ENCODE measurements around the gene EID2. TPM values are rescaled to one million over a fixed set of nuclear protein-coding genes. Genes with fewer than 3 reads are reported as not detected.

Gene EID2
- total and polyA plus RNA-seq, 2 of the 13 experiments (the other 11 are each of a cell fraction or from before 2014, with no cell fraction given): 3.7 to 14.1 TPM

DNA sequence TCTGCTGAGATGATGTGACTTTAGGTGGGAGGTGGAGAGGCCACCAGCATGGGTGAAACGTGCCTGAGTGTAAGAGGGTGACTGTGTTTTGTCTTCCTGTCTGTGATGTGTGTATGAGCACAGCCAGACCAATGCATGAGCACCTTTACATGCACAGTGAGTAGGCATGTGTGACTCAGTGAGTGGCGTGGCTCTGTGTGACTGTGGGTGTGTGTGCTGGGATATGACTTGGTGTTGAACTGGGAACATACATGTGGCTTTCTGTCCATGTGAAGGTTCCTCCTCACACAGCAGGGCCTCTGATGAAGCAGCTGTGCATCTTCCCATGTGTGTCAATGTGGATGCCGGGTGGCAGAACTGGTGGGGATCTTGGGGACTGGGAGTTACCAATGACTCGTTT, 42.5 kb upstream of the EID2 start:
- FAIRE-seq (no peak), DNase-seq (ENCODE audit: low spot score) (no peak), ATAC-seq (no peak)
- no TSS peak for BruUV-seq (replicated peaks)
- no peak overlapping the region for H3K9ac ChIP-seq (ENCODE audit: insufficient read depth, low read depth, low read length)
- in situ Hi-C loops (cut with HindIII; ENCODE audit: extremely low pct_ligation_motif_present, low pct_unique_long_range_greater_than_20kb) (no loop called here), intact Hi-C loops (cut with micrococcal nuclease; ENCODE audit: unreplicated experiment) (no loop called here)
- no peak overlapping the region for H3K4me3 ChIP-seq (replicated peaks in 1 of 3; ENCODE audit: insufficient read depth in 1 of 3, low read depth in 2 of 3, low read length in 3 of 3)
- no peaks in the 10 kb centered on the region for H3K36me3 ChIP-seq (replicated peaks in 1 of 2; ENCODE audit: control insufficient read depth in 1 of 2, insufficient read depth in 2 of 2, low read length in 2 of 2)
- H3K27me3 ChIP-seq (ENCODE audit: control insufficient read depth in 1 of 2, insufficient read depth in 2 of 2, low read length in 2 of 2): peaks cover 1 to 5% of the 10 kb centered on the region in 2 experiments; a peak in 1 of 5 replicates
- no peak overlapping the region for H3K4me2 ChIP-seq (ENCODE audit: low read depth, low read length)
- no peaks in the 10 kb centered on the region for H3K4me1 ChIP-seq (ENCODE audit: insufficient read depth, low read length)
- WGBS (ENCODE audit: low lambda C conversion rate): 0% methylated on average over 2 of the region's 4 CpGs
- ChIA-PET CTCF (ENCODE audit: low intra/inter-chr PET ratio, low total read pairs) (no interaction called here), POLR2A (no interaction called here)
- H2AFZ ChIP-seq (ENCODE audit: low read length): no peak overlapping the region
- no peaks in the 10 kb centered on the region for H3K79me2 ChIP-seq (ENCODE audit: insufficient read depth, low read length)
- no peaks in the 10 kb centered on the region for H3K9me3 ChIP-seq (ENCODE audit: low read length)
- TF ChIP-seq PHF8 (CRISPR knock-in tag; IDR thresholded peaks at IDR 0.05): no peak
- TF ChIP-seq TAF15 (IDR thresholded peaks at IDR 0.05; ENCODE audit: low read depth, low read length, poor library complexity, severe bottlenecking): no peak
- no peak for TF ChIP-seq ZSCAN30 (CRISPR knock-in tag; IDR thresholded peaks at IDR 0.05)
- TF ChIP-seq SIN3A (IDR thresholded peaks at IDR 0.05; ENCODE audit: borderline replicate concordance, low read depth, low read length): no peak
- TF ChIP-seq, protein P1, sequence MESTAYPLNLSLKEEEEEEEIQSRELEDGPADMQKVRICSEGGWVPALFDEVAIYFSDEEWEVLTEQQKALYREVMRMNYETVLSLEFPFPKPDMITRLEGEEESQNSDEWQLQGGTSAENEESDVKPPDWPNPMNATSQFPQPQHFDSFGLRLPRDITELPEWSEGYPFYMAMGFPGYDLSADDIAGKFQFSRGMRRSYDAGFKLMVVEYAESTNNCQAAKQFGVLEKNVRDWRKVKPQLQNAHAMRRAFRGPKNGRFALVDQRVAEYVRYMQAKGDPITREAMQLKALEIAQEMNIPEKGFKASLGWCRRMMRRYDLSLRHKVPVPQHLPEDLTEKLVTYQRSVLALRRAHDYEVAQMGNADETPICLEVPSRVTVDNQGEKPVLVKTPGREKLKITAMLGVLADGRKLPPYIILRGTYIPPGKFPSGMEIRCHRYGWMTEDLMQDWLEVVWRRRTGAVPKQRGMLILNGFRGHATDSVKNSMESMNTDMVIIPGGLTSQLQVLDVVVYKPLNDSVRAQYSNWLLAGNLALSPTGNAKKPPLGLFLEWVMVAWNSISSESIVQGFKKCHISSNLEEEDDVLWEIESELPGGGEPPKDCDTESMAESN (CRISPR knock-in tag; conservative IDR thresholded peaks at IDR 0.05): no peak
- no peak for TF ChIP-seq ZNF546 (CRISPR knock-in tag; conservative IDR thresholded peaks at IDR 0.05)
- no peak for TF ChIP-seq ZNF569 (CRISPR knock-in tag; IDR thresholded peaks at IDR 0.05; ENCODE audit: borderline replicate concordance)
- no peak for TF ChIP-seq ZNF737 (CRISPR knock-in tag; IDR thresholded peaks at IDR 0.05; ENCODE audit: borderline replicate concordance)
- TF ChIP-seq, protein P2, sequence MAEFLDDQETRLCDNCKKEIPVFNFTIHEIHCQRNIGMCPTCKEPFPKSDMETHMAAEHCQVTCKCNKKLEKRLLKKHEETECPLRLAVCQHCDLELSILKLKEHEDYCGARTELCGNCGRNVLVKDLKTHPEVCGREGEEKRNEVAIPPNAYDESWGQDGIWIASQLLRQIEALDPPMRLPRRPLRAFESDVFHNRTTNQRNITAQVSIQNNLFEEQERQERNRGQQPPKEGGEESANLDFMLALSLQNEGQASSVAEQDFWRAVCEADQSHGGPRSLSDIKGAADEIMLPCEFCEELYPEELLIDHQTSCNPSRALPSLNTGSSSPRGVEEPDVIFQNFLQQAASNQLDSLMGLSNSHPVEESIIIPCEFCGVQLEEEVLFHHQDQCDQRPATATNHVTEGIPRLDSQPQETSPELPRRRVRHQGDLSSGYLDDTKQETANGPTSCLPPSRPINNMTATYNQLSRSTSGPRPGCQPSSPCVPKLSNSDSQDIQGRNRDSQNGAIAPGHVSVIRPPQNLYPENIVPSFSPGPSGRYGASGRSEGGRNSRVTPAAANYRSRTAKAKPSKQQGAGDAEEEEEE (CRISPR knock-in tag; IDR thresholded peaks at IDR 0.05; ENCODE audit: borderline replicate concordance): no peak
- no peak for TF ChIP-seq GATAD2A (CRISPR knock-in tag; IDR thresholded peaks at IDR 0.05)
- TF ChIP-seq RBFOX2 (IDR thresholded peaks at IDR 0.05; ENCODE audit: low read depth, low read length): no peak
- TF ChIP-seq ZNF879 (CRISPR knock-in tag; IDR thresholded peaks at IDR 0.05): no peak
- TF ChIP-seq TP53 (CRISPR knock-in tag; conservative IDR thresholded peaks at IDR 0.05): no peak
- TF ChIP-seq, protein P3, sequence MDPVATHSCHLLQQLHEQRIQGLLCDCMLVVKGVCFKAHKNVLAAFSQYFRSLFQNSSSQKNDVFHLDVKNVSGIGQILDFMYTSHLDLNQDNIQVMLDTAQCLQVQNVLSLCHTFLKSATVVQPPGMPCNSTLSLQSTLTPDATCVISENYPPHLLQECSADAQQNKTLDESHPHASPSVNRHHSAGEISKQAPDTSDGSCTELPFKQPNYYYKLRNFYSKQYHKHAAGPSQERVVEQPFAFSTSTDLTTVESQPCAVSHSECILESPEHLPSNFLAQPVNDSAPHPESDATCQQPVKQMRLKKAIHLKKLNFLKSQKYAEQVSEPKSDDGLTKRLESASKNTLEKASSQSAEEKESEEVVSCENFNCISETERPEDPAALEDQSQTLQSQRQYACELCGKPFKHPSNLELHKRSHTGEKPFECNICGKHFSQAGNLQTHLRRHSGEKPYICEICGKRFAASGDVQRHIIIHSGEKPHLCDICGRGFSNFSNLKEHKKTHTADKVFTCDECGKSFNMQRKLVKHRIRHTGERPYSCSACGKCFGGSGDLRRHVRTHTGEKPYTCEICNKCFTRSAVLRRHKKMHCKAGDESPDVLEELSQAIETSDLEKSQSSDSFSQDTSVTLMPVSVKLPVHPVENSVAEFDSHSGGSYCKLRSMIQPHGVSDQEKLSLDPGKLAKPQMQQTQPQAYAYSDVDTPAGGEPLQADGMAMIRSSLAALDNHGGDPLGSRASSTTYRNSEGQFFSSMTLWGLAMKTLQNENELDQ (CRISPR knock-in tag; IDR thresholded peaks at IDR 0.05; ENCODE audit: borderline replicate concordance): no peak
- TF ChIP-seq ZNF143 (CRISPR knock-in tag; IDR thresholded peaks at IDR 0.05): no peak
- no peak overlapping the region for H3K27ac ChIP-seq (ENCODE audit: extremely low read length, insufficient read depth, low read length)
- no peaks in the 10 kb centered on the region for H4K20me1 ChIP-seq (ENCODE audit: insufficient read depth, low read length)

Data from HepG2 (cell line).